ENCODE data around the gene AMER1.

- no peak for TF ChIP-seq YY1 (IDR thresholded peaks at IDR 0.05; ENCODE audit: insufficient read depth, insufficient read length)
- TF ChIP-seq SUZ12 (IDR thresholded peaks at IDR 0.05; ENCODE audit: extremely low read depth, insufficient read depth, insufficient read length), result no peak
- TF ChIP-seq ZNF274 (IDR thresholded peaks at IDR 0.05; ENCODE audit: low read depth, low read length), result no peak
Observed at GRCh38 chrX:64192673-64193072, 12.8 kb downstream of the AMER1 start.

Measured in NT2/D1 (cell line).